Measurements from ENCODE around the gene FUCA1.

DNA sequence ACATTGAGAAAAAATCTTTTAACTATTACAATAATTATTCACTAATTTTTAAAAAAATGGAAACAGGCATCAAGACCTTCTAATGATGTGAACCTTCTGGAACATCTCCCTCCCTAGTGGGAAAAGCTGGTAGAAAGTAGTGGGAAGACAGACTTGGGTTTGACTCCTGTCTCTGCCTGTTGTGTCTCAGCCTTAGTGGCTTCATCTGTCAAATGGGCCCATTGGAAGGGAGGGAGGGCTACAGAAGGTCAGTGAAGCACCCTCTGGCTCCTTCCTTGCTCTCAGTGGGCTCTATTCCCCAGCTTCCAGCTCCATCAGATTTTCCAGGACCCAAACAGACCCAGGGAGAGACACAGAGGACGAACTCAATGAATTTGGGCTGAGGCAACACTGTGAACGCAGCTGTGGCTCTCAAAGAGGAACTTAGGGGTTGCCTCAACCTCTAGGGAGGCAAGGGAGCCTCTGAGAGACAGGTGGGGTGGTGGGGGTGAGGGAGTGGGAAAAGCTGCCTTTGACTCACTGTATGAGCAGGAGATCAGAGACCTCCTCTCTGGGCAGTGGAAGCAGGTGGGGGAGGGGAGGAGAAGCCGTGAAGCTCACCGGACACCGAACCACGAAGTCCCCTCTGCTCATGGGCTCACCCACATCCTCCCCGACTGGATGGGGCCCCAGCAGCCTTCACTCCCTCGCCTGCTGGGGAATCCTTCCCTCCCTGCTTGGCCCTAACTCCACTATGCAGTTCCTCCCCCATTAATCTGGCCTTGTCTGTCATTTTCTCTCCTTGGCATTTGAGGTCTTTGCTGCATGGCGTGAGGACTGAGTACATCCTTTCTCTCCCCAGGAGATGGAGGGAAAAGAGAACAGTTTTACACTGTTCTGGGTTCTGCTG, 40.6 kb upstream of the FUCA1 start:
- TF ChIP-seq CTCF (IDR thresholded peaks at IDR 0.05) (no peak), POLR2A (IDR thresholded peaks at IDR 0.05) (no peak)
